ENCODE data around the gene SYT17.

- TF ChIP-seq ZNF274 (IDR thresholded peaks at IDR 0.05; ENCODE audit: low read depth, low read length) (no peak), YY1 (IDR thresholded peaks at IDR 0.05; ENCODE audit: insufficient read depth, insufficient read length) (no peak), SUZ12 (IDR thresholded peaks at IDR 0.05; ENCODE audit: extremely low read depth, insufficient read depth, insufficient read length) (no peak)
These were observed 32.1 kb upstream of the SYT17 start for GRCh38 chr16:19135896-19136438.
